ENCODE measurements around the gene MYO9B.
"Not testable (repeated sequence)": the region's sequence is repeated elsewhere in the genome, so short reads cannot be mapped to it uniquely, and the experiment has no call there.

MYO9B gene

DNA sequence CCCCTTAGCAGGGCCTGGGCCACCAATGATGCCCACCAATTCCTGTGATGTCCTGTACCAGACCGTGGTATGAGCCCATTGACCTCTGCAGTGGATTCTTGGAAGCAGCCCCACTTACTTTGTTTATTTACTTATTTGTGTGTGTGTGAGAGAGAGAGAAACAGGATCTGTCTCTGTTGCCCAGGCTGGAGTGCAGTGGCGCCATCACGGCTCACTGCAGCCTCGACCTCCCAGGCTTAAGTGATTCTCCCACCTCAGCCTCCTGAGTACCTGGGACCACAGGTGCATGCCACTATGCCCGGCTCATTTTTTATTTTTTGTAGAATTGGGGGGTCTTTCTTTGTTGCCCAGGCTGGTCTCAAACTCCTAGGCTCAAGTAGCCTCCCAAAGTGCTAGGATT lies 13.0 kb downstream of the MYO9B start:
- DNase-seq (ENCODE audit: extremely low spot score, insufficient read length, low read depth) (no peak), FAIRE-seq (no peak)

DNA sequence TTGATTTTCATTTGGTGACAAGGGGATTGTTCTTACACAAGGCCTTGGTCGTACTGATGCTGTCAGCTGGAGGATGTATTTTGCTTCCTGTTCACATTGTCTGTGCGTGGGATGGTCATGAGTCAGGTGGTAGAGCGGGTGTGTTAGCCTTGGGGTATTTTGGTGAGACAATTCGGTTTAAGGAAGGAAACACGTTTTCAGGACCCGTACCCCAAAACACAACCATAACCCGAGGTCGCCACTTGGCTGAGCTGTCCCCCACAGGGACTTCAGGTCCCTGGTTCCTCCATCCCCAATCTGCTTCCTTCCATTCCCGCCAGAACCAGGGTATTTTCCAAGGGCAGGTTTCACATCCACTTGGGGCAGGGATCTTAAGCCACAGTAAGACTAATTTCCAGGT lies 15.0 kb downstream of the MYO9B start:
- DNase-seq (ENCODE audit: extremely low spot score, insufficient read length, low read depth) = no peak
- FAIRE-seq = peak; percentile 75

- no peak for FAIRE-seq
- DNase-seq (ENCODE audit: extremely low spot score, insufficient read length, low read depth) = no peak
Observed at GRCh38 chr19:17091758-17092333, 16.3 kb downstream of the MYO9B start.

- no peak for DNase-seq (ENCODE audit: extremely low spot score, insufficient read length, low read depth)
- no peak for FAIRE-seq
Observed at GRCh38 chr19:17092696-17093095, 17.1 kb downstream of the MYO9B start.

GRCh38 chr19:17094694-17095093 lies 19.1 kb downstream of the MYO9B start:
- FAIRE-seq; DNase-seq (ENCODE audit: extremely low spot score, insufficient read length, low read depth): not testable (repeated sequence)

- DNase-seq (ENCODE audit: extremely low spot score, insufficient read length, low read depth) (no peak), FAIRE-seq (no peak)
Observed at GRCh38 chr19:17095141-17095919, 19.8 kb downstream of the MYO9B start.

DNA sequence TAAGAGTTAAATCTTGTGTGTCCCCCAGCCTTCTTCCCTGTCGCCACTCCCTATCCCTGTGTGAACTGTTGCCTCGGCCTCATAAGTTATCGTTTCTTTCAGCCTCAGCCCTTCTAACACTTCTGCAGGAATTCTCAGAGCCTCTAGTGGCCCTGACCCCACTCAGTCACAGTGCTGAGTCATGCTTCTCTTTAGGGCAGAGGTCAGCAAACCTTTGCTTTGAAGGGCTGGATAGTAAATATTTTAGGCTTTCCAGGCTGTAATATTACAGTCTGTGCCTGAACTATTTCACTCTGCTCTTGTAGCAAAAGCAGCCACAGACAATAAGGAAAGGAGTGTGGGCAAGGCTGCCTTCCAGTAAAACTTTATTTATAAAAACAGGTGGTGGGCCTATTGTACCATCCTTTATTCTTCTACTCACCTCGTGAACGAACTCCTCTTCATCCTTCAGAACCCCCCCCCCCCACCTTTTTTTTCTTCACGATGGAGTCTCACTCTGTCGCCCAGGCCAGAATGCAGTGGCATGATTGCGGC lies 22.1 kb downstream of the MYO9B start:
- no peak for FAIRE-seq

GRCh38 chr19:17098326-17098725 lies 22.7 kb downstream of the MYO9B start:
- FAIRE-seq = no peak

More for the DNA sequence above, 22.1 kb downstream of the MYO9B start:
- no peak for DNase-seq (ENCODE audit: extremely low spot score, insufficient read length, low read depth)

GRCh38 chr19:17101686-17102628 lies 26.4 kb downstream of the MYO9B start:
- DNase-seq (ENCODE audit: extremely low spot score, insufficient read length, low read depth) (no peak), FAIRE-seq (peak; percentile 50)

More at GRCh38 chr19:17098326-17098725, 22.7 kb downstream of the MYO9B start:
- DNase-seq (ENCODE audit: extremely low spot score, insufficient read length, low read depth) = no peak

DNA sequence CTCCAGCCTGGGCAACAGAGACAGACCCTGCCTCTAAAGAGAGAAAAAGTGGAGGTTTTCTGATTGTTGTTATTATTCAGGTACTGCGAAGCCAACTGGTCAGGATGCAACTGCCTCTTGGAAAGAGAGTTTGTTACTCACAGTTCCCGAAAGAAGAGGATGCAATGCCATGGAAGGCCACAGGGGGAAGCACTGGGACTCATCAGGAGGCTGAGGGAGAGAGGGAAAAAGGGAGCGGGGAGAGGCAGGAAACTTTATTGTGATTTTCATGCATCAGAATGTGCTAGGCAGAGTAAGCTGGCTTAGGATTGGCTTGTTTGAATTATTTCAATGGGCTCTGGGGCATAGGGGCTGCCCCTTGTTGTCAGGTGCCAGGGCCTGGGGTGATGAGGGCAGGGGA lies 27.6 kb downstream of the MYO9B start:
- DNase-seq (ENCODE audit: extremely low spot score, insufficient read length, low read depth) (no peak), FAIRE-seq (no peak)

- FAIRE-seq = peak; percentile 51
Observed at GRCh38 chr19:17104679-17105078, 29.1 kb downstream of the MYO9B start.

DNA sequence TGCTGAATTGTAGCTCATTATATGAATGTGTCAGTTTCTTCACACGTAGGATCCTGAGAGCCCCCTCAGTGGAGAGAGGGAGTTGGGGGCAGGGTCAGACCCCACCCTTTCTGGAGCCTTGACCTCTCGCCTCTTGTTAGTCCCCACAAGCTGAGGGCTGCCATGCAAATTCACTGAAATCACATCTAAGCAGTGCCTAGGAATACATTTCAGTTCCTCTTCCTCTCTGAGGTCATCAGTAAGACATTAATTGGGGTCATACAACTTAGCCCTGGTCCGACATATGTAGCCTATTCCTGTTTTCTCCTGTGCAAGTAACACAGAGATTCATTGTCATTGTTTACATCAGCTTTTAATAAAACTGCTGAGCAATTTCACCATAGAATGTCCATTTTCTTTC lies 30.0 kb downstream of the MYO9B start:
- DNase-seq (ENCODE audit: extremely low spot score, insufficient read length, low read depth) = no peak
- peak; percentile 94 for FAIRE-seq

More at GRCh38 chr19:17104679-17105078, 29.1 kb downstream of the MYO9B start:
- no peak for DNase-seq (ENCODE audit: extremely low spot score, insufficient read length, low read depth)

DNA sequence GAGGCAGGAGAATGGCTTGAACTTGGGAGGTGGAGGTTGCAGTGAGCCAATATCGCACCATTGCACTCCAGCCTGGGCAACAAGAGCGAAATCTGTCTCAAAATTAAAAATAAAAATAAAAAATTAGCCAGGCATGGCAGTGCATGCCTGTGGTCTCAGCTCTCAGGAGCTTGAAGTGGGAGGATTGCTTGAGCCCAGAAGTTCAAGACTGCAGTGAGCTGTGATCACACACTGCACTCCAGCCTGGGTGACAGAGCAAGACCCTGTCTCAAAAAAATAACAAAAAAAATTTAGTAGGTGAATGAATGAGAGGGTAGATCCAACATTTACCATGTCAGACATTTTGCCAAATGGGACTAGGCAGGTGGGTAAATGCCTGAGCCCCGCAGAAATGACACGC lies 31.4 kb downstream of the MYO9B start:
- FAIRE-seq; DNase-seq (ENCODE audit: extremely low spot score, insufficient read length, low read depth): not testable (repeated sequence)

GRCh38 chr19:17107546-17108452 lies 32.2 kb downstream of the MYO9B start:
- FAIRE-seq (peak; percentile 48), DNase-seq (ENCODE audit: extremely low spot score, insufficient read length, low read depth) (no peak)

GRCh38 chr19:17108453-17108784 lies 32.8 kb downstream of the MYO9B start:
- FAIRE-seq = no peak
- DNase-seq (ENCODE audit: extremely low spot score, insufficient read length, low read depth) = no peak

DNA sequence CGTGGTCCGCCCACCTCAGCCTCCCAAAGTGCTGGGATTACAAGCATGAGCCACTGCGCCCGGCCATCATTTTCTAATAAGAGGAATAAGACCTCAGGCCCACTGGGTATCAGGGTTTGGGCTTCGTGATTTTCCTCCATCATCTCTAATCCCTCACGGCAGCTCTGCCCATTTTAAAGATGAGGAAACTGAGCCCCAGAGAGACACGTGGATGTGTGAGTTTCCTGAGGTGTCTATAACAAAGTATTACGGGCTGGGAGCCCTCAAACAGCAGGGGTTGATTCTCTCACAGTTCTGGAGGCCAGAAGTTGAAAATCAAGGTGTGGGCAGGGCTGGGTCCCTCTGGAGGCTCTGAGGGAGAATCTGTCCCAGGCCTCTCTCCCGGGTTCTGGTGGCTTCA lies 33.7 kb downstream of the MYO9B start:
- DNase-seq (ENCODE audit: extremely low spot score, insufficient read length, low read depth) (no peak), FAIRE-seq (peak; percentile 63)

GRCh38 chr19:17109962-17110598 lies 34.5 kb downstream of the MYO9B start:
- DNase-seq (ENCODE audit: extremely low spot score, insufficient read length, low read depth) = peak; percentile 60
- FAIRE-seq = peak; percentile 92

DNA sequence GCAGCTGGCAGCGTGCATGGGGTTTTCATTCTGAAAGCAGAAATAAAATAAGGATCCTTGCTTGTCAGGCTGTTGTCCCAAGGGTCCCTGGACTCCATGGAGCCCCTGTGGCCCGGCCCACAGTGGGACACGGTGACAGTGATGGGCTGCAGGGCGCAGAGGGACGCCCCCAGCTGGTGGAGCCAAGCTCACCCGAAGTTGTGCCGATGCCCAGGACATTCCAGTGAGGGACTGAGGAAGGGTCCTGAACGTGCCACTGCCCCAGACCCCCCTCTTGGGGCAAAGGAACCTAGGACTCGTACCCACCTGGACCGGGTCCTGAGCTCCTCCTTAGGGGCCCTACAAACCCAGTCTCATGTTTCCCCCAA lies 35.0 kb downstream of the MYO9B start:
- no peak for DNase-seq (ENCODE audit: extremely low spot score, insufficient read length, low read depth)
- no peak for FAIRE-seq

GRCh38 chr19:17111766-17112165 lies 36.2 kb downstream of the MYO9B start:
- no peak for DNase-seq (ENCODE audit: extremely low spot score, insufficient read length, low read depth)
- no peak for FAIRE-seq
